Bronchial epithelial cell (primary cell): ENCODE measurements around the gene SPI1. TPM values are rescaled to one million over a fixed set of nuclear protein-coding genes. Genes with fewer than 3 reads are reported as not detected.
A peak's percentile ranks its signal among the peaks of the same experiment; 100 is the strongest.

Experiments used
- DNase-seq: peaks from one replicate; pipeline ENCODE4 v3.0.0-alpha.2; 2010; ENCODE audit warnings: low read depth
- FAIRE-seq: peaks from 2 replicates; lab custom pipeline; 2011; peaks lifted over from hg19 to GRCh38; lab: Jason Lieb, UNC
- H3K27me3 ChIP-seq: 2 replicates; pipeline ENCODE4 v1.5.1; 2011; ENCODE audit warnings: low read length; ENCODE audit not compliant: control insufficient read depth, insufficient read depth
- H3K36me3 ChIP-seq: 2 replicates; pipeline ENCODE4 v1.5.1; 2011; ENCODE audit warnings: low read length; ENCODE audit not compliant: control insufficient read depth, insufficient read depth
- H3K4me3 ChIP-seq: 2 replicates; pipeline ENCODE4 v1.5.1; 2011; ENCODE audit warnings: mild to moderate bottlenecking, low read depth, low read length, control low read depth
- total RNA-seq: library from RNA; depleted of rRNA; stranded (reverse); fragments of >200 nt; gene quantifications from 2 replicates; pipeline ENCODE4 v1.2.1, GENCODE V29; 2014
- TF ChIP-seq, protein P1 (sequence below): IDR thresholded peaks from 2 replicates; pipeline ENCODE4 v1.5.1; 2011; ENCODE audit warnings: mild to moderate bottlenecking, moderate library complexity, low read length, control low read depth, inconsistent platforms; ENCODE audit not compliant: insufficient read depth, severe bottlenecking

SPI1 gene
- total RNA-seq, 1 donor from 2014 or later, result not detected

DNA sequence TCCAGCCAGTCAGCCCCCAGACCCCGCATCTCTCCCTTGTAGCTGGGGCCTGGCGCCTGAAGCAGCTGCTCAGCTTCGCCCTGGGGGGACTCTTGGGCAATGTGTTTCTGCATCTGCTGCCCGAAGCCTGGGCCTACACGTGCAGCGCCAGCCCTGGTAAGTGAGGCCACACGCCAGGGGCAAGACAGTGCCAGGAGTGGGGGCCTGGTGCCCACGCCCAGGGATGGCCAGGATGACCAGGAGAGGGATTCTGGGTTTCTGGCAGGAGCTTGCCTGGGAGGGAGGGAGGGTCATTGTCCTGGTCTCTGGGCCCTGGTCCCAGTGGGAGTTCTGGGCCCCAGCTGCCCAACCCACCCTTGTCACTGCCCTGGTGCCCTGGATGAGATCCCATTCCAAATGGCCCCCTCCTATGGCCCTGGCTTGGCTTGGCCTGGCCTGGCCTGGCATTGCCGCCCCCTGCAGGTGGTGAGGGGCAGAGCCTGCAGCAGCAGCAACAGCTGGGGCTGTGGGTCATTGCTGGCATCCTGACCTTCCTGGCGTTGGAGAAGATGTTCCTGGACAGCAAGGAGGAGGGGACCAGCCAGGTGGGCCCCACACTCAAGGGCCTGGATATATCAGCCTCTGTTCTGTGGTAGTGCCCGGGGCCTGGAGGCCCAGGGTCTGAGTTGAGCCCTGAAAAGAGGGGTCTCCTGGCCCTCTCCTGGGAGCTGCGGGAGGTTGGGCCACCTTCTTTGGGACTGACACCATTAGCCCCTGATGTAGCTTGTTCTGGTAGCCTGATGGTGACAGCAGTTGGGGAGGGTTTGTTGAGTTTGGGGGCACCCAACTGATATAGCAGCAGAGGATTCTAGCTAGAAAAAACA lies 33.8 kb upstream of the SPI1 start:
- DNase-seq (no peak), FAIRE-seq (no peak)
- Histone ChIP-seq H3K27me3 (no peaks in the 10 kb centered on the region), H3K4me3 (no peak overlapping the region), H3K36me3 (peaks cover 29% of the 10 kb centered on the region)
- TF ChIP-seq, protein P1, sequence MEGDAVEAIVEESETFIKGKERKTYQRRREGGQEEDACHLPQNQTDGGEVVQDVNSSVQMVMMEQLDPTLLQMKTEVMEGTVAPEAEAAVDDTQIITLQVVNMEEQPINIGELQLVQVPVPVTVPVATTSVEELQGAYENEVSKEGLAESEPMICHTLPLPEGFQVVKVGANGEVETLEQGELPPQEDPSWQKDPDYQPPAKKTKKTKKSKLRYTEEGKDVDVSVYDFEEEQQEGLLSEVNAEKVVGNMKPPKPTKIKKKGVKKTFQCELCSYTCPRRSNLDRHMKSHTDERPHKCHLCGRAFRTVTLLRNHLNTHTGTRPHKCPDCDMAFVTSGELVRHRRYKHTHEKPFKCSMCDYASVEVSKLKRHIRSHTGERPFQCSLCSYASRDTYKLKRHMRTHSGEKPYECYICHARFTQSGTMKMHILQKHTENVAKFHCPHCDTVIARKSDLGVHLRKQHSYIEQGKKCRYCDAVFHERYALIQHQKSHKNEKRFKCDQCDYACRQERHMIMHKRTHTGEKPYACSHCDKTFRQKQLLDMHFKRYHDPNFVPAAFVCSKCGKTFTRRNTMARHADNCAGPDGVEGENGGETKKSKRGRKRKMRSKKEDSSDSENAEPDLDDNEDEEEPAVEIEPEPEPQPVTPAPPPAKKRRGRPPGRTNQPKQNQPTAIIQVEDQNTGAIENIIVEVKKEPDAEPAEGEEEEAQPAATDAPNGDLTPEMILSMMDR, result peak; percentile 81

DNA sequence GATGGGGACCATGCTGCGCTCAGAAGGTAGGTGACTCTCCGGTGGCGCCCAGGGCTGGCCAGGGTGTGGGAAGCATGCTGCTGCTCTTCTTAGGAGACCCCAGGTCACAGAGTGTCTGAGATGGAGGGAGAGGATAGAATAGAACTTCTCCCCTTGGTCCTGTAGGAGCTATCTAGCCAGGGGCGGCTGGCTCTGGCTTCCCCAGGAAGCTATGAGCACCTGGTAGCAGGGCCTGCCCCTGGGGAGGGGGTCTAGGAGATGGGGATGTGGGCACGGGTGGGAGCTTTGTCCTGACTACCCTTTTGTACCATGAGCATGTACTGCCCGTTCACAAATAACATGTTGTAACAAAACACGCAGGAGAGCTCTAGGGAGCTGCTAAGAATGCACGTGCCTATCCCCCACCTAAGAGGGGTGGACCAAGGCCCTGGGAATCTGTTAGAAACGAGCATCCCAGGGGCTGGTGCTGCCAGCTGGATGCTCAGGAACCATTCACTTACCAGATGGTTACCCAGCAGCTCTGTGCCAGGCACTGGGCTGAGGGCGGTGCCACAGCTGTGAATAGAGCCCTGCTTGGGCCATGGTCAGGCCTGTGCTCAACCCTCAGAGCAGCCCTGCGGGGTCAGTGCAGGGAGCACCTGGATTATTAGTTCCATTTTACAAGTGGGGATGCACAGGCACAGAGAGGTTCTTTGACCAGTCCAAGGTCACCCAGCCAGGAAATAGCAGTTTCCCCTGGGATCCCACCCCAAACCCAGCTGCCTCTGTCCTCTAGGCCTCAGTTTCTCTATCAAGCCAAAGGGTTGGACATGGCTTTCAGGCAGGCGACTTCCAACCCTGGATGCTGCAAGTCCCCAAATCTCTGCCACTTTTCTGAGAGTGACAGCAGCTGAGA lies 32.3 kb upstream of the SPI1 start:
- TF ChIP-seq, protein P1, result no peak
- Histone ChIP-seq H3K4me3 (no peak overlapping the region), H3K27me3 (no peaks in the 10 kb centered on the region), H3K36me3 (peaks cover 27% of the 10 kb centered on the region)
- DNase-seq (no peak), FAIRE-seq (no peak)

DNA sequence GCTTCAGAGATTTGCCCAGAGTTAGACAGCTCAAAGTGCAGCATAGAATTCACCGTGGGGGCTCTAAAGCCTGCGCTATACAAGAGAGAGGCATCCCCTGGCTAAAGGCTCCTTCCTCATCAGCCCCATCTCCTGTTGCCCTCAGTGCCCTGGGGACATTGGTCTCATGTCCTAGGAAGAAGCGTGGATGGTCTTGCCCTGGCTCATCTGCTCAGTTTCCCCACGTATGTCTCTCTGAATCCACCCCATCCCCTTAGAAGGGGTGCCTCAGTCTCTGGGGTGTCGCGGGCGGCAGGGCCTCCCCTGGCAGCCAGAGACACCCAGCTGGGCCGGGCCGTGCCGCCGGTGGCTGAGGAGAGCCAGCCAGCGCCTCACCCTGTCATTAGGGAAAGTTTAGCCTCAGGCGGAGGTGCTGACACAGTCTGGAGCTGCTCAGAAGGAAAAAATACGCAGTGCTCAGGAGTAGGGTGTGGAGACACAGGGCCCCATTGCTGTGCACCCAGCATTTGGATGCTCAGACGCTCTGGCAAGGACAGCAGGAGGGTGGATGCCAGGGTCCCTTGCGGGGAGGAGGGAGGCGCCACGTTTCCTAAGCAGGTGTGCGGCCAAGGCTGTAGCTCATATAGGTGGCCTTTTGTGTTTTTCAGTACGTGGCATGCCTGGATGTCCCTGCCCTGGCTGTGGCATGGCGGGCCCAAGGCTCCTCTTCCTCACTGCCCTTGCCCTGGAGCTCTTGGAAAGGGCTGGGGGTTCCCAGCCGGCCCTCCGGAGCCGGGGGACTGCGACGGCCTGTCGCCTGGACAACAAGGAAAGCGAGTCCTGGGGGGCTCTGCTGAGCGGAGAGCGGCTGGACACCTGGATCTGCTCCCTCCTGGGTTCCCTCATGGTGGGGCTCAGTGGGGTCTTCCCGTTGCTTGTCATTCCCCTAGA lies 31.4 kb upstream of the SPI1 start:
- no peak for FAIRE-seq
- DNase-seq, result peak; percentile 32
- peaks cover 23% of the 10 kb centered on the region for H3K36me3 ChIP-seq
- TF ChIP-seq, protein P1, result no peak
- H3K4me3 ChIP-seq, result peak overlapping the region; percentile 64
- no peaks in the 10 kb centered on the region for H3K27me3 ChIP-seq

DNA sequence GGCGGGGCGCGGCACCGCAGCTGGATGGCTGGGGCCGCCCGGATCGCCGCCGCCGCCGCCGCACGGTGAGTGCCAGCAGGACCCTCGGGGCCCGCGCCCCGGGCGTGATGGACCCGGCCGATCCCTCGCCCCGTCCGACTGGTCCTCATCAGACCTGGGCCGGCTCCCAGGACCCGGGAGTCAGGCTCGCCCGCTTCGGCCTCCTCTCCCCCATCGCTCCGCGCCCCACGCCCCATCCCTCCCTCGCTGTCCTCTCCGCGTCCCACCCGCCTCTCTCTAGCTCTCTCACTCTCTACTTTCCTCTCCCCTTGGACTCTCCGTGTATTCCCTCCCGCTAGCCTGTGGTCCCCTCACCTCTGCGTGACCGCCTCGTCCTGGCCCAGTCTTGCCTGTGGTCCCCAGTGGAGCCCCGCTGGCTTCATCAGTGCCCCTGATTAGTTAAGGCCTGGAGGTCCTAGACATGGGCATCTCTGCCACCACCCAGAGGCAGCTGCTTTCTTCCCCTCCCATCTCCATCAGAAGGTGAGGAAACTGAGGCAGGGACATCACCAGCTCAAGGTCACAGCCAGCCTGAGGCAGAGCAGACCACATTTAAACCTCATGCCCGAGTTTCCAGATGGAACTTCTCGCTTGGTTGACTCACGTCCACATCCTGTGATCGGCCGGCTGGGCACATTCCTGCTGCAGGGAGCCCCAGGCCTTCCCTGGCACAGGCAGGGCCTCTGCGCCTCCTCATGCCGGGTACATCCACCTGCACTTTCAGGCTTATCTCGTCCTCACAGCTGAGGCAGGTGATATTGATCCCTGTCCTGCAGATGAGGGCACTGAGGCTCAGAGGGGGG lies 30.5 kb upstream of the SPI1 start:
- peak; percentile 76 for DNase-seq
- no peak for FAIRE-seq
- TF ChIP-seq, protein P1, result no peak
- no peaks in the 10 kb centered on the region for H3K27me3 ChIP-seq
- H3K4me3 ChIP-seq, result peak overlapping the region; percentile 64
- peaks cover 19% of the 10 kb centered on the region for H3K36me3 ChIP-seq
